Stimulated activated CD4-positive, alpha-beta T cell treated with anti-CD3 and anti-CD28 coated beads, Interleukin-1b, Interleukin-23, amount 100 ng/mL, for 4 hours (primary cell): ENCODE data around the gene MGST3.
"Not testable (repeated sequence)": the region's sequence is repeated elsewhere in the genome, so short reads cannot be mapped to it uniquely, and the experiment has no call there.

Experiments
- DNase-seq, 2 donors: peaks; one replicate each; pipeline ENCODE4 v3.0.0-alpha.2; 2020; ENCODE audit warnings: low read depth in 2 of 2

MGST3 gene

DNA sequence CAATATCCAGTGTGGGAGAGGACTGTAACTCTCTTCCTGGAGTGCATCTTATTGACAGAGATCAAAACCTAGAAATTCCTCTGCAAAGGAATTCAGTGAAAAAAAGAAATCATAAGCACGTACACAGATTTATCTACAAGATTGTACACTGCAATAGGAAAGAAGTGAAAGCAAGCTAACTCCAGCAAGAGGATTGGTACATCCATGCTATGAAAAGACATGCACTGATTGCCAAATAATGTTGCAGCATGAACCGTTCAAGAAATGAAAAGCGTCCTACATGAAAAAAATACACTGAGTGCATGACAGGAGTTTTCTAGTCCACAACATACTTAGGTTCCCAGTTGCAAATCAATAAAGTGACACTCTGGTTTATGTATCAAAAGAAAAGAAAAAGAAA lies 1.9 kb upstream of the MGST3 start:
- no peak for DNase-seq

GRCh38 chr1:165629848-165630628 lies 996 bp upstream of the MGST3 start:
- DNase-seq, result no peak

DNA sequence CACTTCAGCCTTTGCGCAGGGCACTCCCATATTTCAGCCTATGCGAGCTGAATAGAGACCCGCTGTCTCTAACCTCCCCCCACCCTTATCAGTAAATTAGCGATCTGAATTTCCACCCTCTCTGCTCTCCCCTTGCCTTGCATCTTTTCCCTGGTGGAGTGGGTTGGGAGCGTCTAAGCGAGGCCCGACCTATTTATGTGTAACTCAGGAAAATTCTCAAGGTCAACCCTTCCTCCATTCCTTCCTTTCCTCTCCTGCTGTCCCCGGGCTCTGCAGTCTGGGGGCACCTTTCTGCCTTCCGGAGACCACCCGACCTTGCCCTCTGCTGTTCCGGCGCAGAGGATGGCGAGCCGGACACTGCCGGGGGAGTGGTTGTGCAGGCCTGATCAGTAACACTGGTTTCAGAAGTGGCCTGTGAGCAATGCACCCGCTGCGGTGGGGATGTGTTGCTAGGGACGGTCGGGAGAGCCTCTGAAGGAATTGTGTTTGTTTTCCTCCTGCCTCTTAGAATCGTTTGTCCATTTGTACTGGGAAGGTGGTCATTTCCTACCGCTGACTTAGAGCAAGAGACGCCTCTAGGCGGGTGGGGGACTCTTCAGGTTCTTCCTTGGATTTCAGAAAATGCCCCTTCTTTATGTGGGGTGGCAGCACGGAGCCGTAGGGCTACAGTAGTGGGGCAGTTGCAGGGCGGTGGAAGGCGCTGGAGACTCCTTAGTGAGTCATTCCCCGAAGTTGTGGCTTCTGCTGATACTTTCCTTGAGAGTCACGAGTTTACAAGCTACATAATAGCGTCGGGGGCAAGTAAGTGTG lies 513 bp downstream of the MGST3 start:
- DNase-seq, result peak; percentile 8 to 25

DNA sequence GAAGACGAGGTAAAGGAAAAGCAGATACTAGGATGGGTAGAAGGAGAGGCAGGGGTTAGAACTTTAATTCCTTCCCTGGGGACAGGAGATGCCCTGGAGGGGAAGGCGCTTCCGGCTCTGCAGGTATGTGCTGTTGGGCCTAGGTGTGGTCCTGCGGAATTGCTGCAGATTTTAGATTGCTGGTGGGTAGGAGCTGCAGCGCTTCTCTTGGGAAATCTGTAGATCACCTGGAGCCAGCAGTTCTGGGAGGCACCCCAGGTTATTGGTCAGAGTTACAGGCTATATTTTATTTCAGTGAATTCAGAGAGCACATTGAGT lies 1.1 kb downstream of the MGST3 start:
- DNase-seq, result no peak

DNA sequence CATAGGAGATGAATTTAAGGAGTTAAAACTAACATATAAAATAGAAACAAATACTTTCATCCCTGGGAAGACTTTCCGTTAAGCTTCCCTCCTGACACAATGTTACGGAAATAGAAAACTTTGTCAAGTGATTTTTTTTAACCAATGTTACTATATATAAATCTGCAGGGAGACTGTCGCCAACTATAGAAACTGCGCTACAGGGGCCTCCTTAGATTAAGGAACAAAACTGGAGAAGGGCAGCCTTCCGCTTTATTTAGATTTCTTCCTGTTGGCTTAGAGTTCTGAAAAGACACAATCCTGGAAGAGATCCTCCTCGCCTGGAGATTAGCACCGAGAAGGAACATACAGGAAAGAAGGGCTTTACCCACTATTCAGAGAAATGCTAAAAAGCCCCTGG lies 1.5 kb downstream of the MGST3 start:
- DNase-seq, result no peak

- DNase-seq, result no peak
Measured at GRCh38 chr1:165633614-165634013, 2.6 kb downstream of the MGST3 start.

DNA sequence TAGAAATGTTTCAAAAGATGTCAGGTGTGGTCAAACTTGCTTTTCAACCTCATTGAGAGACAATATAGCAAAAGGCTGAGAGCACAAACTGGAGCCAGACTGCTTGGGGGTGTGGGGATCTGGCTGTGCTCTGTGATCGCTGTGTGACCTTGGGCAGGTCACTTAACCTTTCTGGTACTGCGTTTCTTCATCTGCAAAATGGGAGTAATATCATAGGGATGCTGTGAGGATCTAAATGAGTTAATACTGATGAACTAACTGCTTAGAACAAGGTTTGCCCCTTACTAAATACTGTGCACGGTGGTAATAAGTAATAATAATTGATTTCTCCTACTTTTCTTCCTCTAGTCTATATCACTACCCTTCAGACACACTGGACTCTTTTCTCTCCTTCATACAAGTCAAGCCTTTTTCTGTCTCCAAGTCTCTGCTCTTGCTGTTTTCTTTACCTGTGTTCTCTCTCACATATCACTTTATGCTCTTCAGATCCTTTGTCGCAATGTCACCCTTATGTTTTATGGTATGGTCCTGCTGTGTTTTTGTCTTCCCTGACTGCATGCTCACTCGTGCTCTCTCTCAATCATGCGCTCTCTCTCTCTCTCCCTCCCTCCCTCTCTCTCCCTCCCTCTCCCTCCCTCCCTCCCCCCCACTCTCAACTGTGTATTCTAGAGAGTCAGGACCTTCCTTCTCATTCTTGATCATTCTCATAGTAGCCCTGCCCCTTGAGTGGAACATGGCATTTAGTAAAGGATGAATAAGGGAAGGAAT lies 3.3 kb downstream of the MGST3 start:
- DNase-seq, result no peak

- no peak for DNase-seq
Measured at GRCh38 chr1:165635329-165635728, 4.3 kb downstream of the MGST3 start.

GRCh38 chr1:165635823-165636222 lies 4.8 kb downstream of the MGST3 start:
- DNase-seq, result no peak

GRCh38 chr1:165637427-165637826 lies 6.4 kb downstream of the MGST3 start:
- DNase-seq, result no peak

- DNase-seq, result not testable (repeated sequence)
Measured at GRCh38 chr1:165638211-165638610, 7.2 kb downstream of the MGST3 start.

GRCh38 chr1:165639821-165640623 lies 9.0 kb downstream of the MGST3 start:
- DNase-seq, result no peak

GRCh38 chr1:165641231-165641987 lies 10.4 kb downstream of the MGST3 start:
- no peak for DNase-seq

DNA sequence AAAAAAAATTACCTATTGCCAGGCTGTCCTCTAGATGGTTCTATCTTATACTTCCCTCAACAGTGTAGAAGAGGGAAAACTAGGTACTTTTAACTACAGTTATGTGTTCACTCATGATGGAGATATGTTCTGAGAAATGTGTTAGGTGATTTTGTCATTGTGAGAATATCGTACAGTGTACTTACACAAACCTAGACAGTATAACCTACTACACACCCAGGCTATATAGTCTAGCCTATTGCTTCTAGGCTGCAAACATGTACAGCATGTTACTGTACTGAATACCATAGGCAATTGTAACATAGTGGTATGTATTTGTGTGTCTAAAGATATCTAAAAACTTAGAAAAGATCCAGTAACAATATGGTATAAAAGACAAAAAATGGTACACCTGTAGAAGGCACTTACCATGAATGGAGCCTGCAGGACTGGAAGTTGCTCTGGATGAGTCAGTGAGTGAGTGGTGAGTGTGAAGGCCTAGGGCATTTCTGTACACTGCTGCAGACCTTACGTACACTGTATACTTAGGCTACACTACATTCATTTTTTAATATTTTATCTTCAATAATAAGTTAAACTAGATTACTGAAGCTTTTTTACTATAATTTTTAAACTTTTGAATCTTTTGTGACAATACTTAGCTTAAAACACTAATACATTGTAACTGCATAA lies 13.2 kb downstream of the MGST3 start:
- DNase-seq, result no peak

GRCh38 chr1:165645654-165646366 lies 14.8 kb downstream of the MGST3 start:
- DNase-seq, result no peak

DNA sequence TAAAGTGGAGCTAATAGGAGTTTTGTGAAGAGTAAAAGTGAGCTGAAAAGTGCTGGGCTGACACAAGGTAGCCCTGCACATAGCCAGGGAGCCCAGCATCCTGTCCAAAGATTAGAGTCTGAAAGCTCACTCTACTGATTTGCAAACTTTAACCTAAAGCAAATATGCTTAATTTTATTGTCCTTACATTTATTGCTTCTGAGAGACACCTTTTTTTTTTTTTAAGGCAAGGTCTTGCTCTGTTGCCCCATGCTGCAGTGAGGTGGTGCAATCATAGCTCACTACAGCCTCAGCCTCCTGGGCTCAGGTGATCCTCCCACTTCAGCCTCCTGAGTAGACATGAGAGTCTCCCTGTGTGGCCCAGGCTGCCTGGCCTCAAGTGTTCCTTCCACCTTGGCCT lies 16.5 kb downstream of the MGST3 start:
- no peak for DNase-seq

DNA sequence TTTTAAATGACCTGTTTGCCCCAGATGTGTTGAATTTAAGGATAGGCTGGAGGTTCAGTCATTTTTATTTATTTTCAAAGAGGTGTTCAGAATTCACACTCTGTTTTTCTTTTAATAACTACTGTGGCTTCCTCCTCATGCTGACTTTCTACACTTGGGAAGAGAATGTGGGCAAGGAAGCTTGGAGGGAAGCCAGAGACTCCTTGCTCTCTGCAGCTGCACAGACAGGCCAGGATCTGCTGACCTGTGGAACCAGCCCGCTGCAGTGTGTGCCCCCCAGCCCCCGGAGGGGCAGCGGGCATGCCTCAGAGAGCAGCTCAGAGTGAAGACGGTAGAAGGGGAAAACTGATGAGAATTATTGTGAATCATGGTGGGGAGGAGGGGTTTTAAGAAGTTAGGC lies 16.9 kb downstream of the MGST3 start:
- no peak for DNase-seq

DNA sequence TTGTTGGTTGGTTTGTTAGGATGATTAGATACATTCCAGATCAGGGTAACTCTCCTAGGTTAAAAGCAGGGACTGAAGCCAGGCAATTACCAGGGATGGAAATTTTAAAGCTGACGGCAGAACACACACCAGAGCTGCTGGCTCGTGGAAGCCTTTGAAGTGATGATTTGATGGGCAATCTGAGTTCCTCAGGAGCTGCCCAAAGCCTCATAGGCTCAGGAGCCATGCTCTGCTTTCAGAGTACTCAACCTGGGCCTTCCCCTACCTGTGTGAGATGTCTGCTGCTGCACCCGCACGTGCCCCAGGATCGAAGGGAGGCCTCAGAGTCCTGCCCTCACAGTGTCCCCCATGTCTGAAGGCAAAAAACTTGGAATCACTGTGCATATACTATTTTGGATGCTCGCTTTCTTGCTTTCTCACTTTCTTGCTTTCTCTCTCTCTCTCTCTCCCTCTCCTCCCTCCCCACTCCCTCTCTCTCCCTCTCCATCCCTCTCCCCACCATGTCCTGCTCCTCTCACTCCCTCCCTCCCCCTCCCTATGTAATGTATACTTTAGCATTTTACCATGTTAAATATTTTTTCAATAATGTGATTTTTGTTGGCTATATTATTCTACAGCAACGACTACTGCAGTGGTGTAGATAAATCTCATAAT lies 18.0 kb downstream of the MGST3 start:
- no peak for DNase-seq

- no peak for DNase-seq
Measured at GRCh38 chr1:165650981-165651625, 20.1 kb downstream of the MGST3 start.
